ENCODE results near the gene DNAI4. TPM values are rescaled to one million over a fixed set of nuclear protein-coding genes. Genes with fewer than 3 reads are reported as not detected.

Gene DNAI4
- total RNA-seq, result 11.0 and 12.5 TPM in 2 replicates

GRCh38 chr1:66924756-66925557 lies at the start of gene DNAI4, which contains the start of gene MIER1:
TSS of gene DNAI4 (minus strand) at chr1:66924856. CDS start at chr1:66924831, 25 bp downstream.
TSS of gene MIER1 (plus strand) at chr1:66924990. CDS start at chr1:66925029, 39 bp downstream.

Other genes with a start within 250 kb of the DNAI4 start
- gene DYNLT5, start 172.4 kb downstream of the DNAI4 start, total RNA-seq, result 0.61 and 2.8 TPM in 2 replicates
- gene INSL5, start 123.6 kb downstream of the DNAI4 start, total RNA-seq, result not detected in 2 replicates
- 42.3 and 52.6 TPM in 2 replicates for gene MIER1, start 134 bp upstream of the DNAI4 start, total RNA-seq
- gene SLC35D1, start 129.3 kb upstream of the DNAI4 start, total RNA-seq, result 17.1 and 18.5 TPM in 2 replicates
- gene C1orf141, start 210.1 kb upstream of the DNAI4 start, total RNA-seq, result not detected in 2 replicates
- gene IL23R, start 241.6 kb upstream of the DNAI4 start, total RNA-seq, result 0.24 TPM in 1 of 2 replicates, not detected in the other

Data from hair follicle dermal papilla cell (primary cell).